Liver (tissue), 3 donors: ENCODE data around the gene SNRPA1.

Experiments used
- CTCF ChIP-seq: fragments of 150-350 bp; IDR thresholded peaks from 2 replicates; pipeline ENCODE4 v1.5.1; 2017; ENCODE audit warnings: improper control_type of control experiment, low read depth, low read length; ENCODE audit not compliant: missing input control
- EGR1 ChIP-seq, 2 donors: IDR thresholded peaks; 2 replicates each; pipeline ENCODE4 v1.6.1; 2016 to 2018; ENCODE audit warnings: antibody characterized with exemption in 2 of 2, low read depth in 2 of 2
- FOXA1 ChIP-seq: IDR thresholded peaks from 2 replicates; pipeline ENCODE4 v1.6.1; 2016; ENCODE audit warnings: antibody characterized with exemption
- GABPA ChIP-seq, 2 donors: IDR thresholded peaks in 1 of 2; conservative IDR thresholded peaks in 1 of 2; 2 replicates each; pipeline ENCODE4 v1.6.1; 2016; ENCODE audit warnings: antibody characterized with exemption in 2 of 2, mild to moderate bottlenecking in 1 of 2, moderate library complexity in 1 of 2
- RAD21 ChIP-seq, 2 donors: IDR thresholded peaks; 2 replicates each; pipeline ENCODE4 v1.6.1; 2016; ENCODE audit warnings: antibody characterized with exemption in 2 of 2, mild to moderate bottlenecking in 2 of 2
- REST ChIP-seq: IDR thresholded peaks from 2 replicates; pipeline ENCODE4 v1.6.1; 2016; ENCODE audit warnings: antibody characterized with exemption, mild to moderate bottlenecking
- RXRA ChIP-seq, 2 donors: IDR thresholded peaks; 2 replicates each; pipeline ENCODE4 v1.6.1; 2017 to 2018; ENCODE audit warnings: antibody characterized with exemption in 2 of 2, mild to moderate bottlenecking in 1 of 2
- TAF1 ChIP-seq: conservative IDR thresholded peaks from 2 replicates; pipeline ENCODE4 v1.6.1; 2016; ENCODE audit warnings: antibody characterized with exemption, mild to moderate bottlenecking
- YY1 ChIP-seq: IDR thresholded peaks from 2 replicates; pipeline ENCODE4 v1.6.1; 2016; ENCODE audit warnings: antibody characterized with exemption, mild to moderate bottlenecking
- ZBTB33 ChIP-seq: IDR thresholded peaks from 2 replicates; pipeline ENCODE4 v1.6.1; 2016; ENCODE audit warnings: antibody characterized with exemption
- donor health status: healthy.
- donor health status: healthy.

- TF ChIP-seq CTCF = peak; percentile 18
- TF ChIP-seq REST = no peak
- TF ChIP-seq RXRA (IDR thresholded peaks at IDR 0.05) = no peak
- TF ChIP-seq EGR1 (IDR thresholded peaks at IDR 0.05; ENCODE audit: low read depth in 2 of 2) = no peak
- no peak for TF ChIP-seq GABPA (IDR thresholded peaks at IDR 0.05 in 1 of 2, conservative IDR thresholded peaks at IDR 0.05 in 1 of 2)
- TF ChIP-seq YY1 = no peak
- TF ChIP-seq RAD21 (IDR thresholded peaks at IDR 0.05) = peak in 1 of 2 donors; percentile 38
- TF ChIP-seq TAF1 = no peak
- no peak for TF ChIP-seq ZBTB33
- no peak for TF ChIP-seq FOXA1
These were observed 25.4 kb downstream of the SNRPA1 start for GRCh38 chr15:101269479-101270223.
